NCI-H2196 treated with DMSO at 0.1 percent for 48 hours (cell line): Measurements from ENCODE around the gene MAD1L1.
"Not testable (repeated sequence)": the region's sequence is repeated elsewhere in the genome, so short reads cannot be mapped to it uniquely, and the experiment has no call there.

Experiments used
- DNase-seq: peaks from one replicate; lab custom pipeline; 2025; ENCODE audit not compliant: unreplicated experiment; lab: John Stamatoyannopoulos, UW

The MAD1L1 gene

DNA sequence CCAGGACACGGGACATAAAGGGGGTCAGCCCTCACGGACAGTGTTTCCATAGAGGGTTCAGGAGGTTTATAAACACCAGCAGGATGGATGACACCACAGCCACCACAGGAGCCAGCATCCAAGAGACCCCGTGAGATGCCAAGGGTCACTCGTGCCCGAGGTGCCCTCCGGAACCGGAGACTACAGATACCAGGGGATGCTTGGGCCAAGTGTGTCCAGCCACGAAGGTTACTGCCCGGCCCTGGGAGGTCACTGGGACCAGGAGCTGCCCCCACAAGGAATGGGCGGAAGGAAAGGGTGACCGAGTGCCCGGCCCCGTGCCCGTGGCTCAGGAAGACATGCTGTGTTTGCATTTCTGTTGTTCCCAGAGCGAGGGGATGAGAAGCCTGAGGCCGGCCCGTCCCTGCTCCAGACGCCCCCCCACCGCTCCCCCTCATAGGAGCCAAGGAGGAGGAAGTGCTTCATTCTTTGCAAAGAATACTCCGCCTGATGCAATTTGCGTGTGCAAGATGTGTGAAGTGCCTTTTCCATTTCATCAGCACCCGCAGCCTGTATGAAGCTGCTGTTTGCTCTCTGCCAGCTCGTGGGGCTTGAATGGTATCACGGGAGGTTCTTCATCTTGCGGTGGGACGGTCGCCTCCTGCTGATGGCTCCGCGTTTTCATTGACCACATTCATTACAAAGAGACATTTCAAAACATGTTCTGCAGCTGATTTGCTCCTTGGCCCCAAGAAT lies 386.2 kb downstream of the MAD1L1 start:
- DNase-seq = no peak

DNA sequence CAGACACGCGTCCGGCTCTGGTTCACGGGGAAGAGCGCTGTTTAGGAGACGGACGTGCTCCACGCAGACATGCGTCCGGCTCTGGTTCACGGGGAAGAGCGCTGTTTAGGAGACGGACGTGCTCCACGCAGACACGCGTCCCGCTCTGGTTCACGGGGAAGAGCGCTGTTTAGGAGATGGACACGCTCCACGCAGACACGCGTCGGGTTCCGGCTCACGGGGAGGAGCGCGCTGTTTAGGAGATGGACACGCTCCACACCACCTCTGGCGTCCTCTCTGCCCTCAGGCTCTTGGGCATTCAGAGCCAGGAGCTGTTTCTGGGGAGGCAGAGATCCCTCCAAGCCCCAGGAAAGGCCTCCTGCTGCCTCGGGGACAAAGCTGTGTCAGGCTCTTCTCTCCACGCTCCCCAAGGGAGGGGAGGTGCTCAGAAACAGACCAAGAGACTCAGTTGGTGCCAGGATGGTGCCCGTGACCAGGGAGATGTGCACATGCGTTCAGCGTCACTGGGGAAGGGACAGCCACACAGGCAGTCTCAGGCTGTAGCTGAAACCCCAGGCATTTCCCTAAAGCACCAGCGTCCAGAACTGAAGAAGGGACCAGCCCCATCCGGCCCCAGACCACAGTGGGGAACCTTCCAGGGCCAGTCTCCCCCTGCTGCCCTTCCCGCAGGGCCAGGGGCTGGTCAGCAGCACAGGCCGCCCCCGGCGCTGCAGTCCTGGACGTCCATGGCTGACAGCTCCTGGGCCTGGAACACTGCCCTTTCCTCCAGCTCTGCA lies 387.0 kb downstream of the MAD1L1 start:
- no peak for DNase-seq

DNA sequence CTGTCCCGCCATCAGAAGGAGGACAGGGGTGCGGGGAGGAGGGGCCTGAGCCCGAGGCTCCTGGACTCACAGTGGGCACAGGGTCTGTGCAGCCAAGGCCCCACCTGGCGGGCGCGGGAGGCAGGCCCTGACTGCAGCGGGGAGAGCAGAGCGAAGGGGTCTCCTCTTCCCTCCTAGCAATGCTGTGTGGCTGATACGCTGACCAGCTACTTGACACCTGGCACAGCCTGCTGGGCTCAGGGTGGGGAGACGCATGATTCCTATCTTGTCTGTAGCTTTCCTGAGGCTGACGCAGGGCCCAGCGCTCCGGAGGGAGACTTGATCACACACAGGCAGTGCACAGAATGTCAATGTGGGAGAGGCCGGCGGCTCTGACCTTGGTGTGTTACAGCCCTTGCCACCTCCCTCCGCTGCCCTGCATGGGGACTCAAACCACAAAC lies 387.8 kb downstream of the MAD1L1 start:
- DNase-seq = no peak

DNA sequence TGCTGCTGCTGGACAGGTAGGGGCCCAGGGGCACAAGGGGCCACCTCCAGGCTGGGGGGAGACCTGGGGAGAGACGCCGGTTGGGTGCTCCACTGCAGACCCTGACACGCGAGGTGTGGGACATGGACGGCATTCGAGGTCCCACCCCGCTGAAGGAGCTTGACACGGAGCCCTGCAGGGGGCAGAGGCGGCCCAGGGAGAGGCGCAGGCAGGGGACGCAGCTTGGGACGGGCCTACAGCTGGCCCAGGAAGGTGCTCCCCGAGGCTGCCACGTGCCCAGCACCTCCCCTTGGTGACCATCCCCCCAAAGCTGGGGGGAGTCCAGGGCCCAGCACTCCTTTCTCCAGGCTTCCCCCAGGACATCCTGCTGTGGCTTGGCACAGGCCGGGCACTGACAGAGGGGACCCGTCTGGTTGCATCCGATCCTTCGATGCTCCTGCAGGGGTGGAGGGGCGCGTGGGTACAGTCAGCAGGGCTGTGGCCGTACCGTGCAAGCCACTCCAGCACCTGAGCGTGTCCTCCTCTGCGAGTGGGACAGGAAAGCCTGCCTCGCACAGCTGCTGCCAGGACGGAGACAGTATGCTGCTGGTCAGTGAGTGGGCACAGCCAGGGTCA lies 388.3 kb downstream of the MAD1L1 start:
- no peak for DNase-seq

DNA sequence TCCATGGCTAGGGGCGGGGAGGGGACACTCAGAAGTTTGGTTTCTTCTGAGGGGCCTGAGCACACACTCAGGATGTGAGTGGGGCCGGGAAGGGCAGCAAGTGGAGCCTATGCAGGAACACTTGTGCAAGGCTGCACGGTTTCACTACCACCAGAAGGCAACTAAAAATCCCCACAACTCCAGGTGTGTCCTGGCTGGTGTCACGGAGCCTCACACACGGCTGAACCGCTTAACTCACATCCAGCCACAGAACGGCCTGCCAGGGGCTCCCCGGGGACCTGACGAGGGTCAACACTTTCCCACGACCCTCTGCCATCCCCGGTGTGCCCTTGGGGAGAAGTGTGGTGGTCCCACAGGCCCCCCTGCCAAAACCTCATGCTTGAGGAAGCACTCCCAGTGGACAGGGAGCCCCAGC lies 388.8 kb downstream of the MAD1L1 start:
- no peak for DNase-seq

DNA sequence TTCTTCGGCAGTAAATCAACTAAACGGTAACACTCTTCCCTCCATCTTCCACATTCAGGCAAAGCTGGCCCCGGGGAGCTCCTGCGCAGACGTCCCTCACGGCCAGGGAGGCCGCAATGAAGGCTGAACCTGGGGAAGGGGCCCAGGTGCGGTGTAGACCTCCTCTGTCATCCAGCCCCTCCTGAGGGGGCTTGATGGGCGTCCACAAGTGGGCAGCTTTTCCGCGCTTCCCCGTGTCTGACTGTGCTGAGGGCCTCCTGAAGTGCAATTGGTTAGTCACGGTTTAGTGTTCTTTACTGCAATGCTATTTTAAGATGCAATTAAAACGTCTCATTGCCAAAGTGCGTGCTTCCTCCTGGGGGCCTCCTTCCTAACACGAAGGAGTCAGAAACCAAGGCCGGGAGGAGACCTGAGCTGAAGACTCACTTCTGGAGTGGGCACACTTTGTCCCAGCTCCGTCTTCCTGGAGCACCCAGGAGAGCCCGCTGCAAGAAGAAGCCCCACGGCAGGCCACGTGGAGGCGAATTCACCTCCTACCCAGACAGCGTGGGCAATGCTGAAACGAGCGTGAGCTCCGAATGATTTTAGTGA lies 389.4 kb downstream of the MAD1L1 start:
- DNase-seq = no peak

DNA sequence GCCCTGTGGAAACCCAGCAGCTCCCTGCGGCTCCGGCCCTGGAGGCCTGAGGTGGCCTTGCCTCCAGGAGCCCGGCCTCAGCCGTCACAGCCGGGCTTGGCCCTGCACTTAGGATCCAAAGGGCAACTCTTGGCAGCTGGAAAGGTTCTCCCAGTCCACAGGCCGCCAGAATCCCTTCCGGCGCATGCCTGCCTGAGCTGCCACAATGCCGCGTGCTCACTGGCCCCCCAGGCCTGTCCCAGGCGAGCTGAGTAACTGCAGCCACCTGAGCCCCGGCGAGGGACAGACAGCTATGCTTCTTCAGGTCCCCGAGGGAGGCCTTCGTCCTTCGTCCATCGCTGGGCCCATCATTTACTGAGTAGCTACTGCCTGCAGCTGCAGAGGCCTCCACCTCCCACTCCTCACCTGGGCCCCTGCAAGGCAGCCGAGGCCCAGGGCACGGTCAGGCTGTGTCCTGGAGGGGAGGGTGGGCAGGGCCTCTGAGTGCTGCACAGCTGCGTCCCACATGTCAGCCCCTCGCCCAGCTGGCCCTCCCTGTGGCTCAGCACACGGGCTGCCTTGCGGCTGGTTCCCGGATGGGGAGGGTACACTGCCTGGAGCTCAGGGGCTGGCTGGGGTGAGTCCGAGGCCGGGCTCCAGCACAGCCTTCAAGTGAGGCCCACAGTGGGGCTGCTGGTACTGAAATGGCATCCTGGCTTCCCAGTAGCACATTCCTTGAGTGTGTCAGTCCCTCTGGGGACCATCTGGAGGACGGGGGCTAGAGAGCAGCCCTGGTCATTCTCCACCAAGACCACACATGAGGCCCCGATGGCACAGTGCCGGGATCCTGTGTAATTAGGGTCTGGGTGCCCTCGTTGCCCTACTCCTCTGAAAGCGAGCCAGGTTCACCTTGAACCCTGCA lies 390.2 kb downstream of the MAD1L1 start:
- DNase-seq = no peak

DNA sequence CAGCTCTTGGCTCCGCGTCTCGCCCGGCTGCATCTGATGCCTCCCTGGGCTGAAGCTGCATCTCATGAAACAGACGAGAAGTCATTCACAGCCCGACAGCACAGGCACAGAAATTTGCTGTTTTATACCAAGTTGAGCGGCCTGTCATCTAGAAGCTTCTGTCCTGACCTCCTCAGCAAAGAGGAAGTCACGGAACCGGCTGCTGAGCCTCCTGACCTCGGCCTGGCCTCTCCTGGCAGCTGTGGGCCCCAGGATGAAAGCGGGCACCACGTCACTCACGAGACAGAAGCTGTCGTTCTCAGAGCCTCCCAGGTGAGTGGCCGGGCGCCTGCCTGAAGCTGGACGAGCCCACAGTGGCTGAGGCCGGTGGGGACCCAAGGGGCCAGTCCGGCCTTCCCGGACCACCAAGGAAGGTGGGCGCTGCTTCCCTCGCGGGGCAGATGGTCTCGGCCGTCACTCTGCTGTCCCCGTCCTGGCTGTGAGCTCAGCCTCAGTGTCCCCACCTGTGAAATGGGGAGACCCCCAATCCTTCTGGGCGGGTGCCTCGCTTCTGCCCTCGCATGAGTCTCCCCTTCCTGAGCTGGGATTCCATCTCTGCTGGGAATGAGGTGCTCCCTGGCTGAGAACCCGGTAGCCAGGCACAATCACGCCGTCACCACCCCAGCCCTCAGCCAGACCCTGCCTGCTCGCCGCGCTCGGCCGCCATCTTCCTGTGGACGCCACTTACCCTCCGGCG lies 391.3 kb downstream of the MAD1L1 start:
- not testable (repeated sequence) for DNase-seq

DNA sequence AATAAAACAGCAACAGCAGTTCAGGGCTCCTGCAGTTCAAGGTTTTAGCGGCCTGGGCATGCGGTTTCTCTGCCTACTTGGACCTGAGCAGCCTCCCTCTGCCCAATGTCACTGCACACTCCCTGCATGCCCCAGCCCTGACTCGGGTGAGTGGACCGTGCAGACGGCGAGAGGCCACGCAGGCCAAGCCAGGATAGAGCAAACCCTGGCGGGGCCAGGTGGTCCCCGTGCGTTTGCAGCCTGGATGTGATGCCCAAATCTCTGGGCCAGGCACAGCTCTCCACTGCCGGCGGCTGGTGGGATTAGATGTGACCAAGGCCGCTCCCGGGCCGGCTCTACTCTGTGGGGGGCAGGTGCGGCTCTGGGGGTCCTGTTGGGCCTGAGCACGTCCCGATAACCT lies 392.0 kb downstream of the MAD1L1 start:
- DNase-seq = not testable (repeated sequence)

DNA sequence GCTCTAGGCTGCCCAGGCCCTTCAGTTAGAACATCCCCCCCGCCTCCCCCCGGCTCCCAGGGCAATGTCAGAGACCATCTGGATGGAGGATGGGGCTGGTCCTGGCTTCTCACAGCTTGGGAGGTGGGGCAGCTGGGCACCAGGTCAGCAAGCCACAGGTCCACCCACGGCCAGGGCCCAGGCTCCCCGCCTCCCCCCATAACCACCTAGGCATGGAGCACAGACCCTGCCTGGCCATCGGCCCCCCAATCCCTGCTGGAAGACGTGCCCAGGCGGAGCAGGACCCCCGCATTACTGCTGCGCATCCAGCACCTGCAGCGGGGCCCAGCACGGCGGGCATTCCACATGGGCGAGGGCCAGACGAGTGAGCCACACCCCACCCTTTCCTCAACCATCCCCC lies 393.0 kb downstream of the MAD1L1 start:
- DNase-seq = no peak

DNA sequence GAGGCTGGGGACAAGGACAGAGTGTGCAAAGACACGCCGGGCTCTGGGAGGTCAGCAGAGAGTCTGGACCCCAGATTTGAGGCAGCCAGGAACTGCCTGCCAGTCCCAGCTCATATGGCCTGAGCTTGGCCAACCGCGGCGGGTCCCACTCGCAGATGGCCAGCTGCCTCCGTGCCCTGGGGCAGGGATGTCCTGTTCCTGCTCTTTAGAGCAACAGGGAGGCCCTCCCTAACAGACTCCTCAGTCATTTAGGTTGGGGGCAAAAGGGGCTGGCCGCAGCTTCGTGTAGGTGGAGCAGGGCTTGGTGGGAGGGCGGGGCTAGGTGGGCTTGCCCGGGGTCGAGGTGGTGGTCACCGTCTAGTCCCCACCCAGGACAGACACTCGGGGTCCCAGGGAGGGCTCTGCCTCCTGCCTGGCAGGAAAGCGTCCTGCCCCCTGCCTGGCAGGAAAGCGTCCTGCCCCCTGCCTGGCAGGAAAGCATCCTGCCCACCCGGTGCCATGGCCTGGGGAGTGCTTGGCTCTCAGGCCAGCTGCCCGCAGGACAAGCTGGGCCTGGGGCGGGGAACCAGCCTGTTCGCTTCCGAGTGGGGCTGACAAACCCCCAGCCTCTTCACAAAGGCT lies 393.7 kb downstream of the MAD1L1 start:
- DNase-seq = not testable (repeated sequence)

DNA sequence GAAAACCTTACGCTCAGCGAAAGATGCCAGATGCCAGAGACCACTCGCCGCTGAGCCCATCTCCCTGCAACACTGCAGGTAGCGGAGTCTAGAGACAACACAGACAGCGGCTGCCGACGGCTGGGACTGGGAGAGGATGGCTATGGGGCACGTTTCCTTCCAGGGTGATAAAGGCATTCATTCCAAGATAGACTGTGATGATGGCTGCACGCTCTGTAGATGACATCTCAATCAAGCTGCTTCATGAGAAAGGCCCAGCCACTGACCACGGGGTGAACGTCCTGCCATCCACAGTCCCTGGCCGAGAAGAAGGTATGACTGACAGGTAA lies 394.2 kb downstream of the MAD1L1 start:
- DNase-seq = not testable (repeated sequence)

DNA sequence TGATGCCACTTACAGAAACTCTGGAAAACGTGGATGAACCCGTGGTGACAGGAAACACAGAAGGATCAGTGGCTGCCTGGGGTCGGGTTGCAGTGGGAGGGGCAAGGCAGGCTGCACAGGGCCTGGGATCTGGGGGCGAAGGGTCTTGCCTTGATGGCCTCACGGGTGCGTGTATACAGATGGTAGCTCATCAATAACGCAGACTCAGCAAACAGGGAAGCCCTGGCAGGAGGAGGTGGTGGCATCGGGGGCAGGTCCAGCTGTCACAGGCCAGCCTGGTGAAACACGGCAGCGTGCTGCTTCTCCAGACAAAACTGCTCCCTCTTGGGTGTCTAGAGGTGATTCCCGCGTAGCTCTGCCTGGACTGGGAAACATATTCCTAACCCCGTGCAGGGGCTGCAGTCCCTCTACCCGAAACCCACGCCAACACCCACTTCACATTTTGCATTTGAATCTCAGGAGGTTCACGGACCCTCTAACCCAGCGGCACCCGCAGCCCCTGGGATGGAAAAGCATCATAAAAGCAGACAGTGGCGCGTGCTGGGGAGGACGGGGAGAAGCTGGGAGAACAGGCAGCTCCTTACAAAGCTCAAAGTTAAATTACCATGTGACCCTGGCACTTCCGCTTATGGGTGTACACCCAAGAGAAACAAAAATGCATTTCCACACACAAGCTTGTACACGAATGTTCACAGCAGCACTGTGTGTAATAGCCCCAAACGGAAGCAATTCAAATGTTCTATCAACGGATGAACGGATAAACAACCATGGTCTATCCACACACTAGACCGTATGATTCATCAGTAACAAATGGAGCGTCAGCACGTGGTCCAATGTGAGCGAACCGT lies 394.8 kb downstream of the MAD1L1 start:
- DNase-seq = not testable (repeated sequence)

DNA sequence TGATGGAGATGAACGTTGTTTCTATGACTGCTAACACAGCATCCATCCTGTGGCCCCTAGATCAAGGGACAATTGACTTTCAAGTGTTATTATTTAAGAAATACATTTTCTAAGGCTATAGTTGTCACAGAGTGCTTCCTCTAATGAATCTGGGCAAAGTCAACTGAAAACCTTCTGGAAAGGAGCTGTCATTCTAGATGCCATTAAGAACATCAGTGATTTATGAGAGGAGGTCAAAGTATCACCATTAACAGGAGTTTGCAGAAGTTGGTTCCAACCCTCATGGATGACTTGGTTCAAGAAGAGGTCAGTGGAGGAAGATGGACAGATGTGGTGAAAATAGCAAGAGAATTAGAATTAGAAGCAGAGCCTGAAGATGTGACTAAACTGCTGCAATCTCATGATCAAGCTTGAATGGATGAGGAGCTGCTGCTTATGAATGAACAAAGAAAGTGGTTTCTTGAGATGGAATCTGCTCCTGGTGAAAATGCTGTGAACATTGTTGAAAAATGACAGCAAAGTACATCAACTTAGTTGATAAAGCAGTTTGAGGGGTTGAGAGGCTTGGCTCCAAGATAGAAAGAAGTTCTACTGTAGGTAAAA lies 400.7 kb downstream of the MAD1L1 start:
- DNase-seq = not testable (repeated sequence)

DNA sequence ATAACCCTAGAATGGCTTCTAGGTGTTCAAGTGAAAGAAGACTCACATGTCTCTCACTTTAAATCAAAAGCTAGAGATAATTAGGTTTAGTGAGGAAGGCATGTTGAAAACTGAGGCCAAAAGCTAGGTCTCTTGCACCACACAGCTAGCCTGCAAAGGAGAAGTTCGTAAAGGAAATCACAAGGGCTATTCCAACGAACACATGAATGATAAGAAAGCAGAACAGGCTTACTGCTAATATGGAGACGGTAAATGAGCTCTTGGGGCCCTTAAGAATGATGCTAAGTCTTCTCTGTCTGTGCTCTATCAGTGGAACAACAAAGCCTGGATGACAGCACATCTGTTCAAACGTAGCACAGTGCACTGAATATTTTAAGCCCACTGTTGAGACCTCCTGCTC lies 401.3 kb downstream of the MAD1L1 start:
- not testable (repeated sequence) for DNase-seq

DNA sequence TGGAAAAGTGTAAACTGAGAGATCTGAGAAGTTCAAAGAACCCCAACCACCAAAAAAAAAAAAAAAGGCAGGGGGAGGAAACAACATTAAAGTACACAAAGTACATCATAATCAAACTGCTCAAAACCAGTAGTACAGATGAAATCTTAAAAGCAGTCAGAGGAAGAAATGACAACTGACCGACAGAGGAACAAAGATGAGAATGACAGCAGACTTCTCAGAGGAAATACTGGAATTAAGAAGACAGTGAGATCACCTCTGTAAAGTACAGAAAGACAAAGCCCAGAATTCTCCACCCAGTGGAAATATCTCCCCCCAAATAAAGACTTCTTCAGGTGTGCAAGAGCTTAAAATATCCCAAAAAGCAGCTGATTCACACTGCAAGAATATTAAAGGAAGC lies 403.1 kb downstream of the MAD1L1 start:
- DNase-seq = not testable (repeated sequence)

DNA sequence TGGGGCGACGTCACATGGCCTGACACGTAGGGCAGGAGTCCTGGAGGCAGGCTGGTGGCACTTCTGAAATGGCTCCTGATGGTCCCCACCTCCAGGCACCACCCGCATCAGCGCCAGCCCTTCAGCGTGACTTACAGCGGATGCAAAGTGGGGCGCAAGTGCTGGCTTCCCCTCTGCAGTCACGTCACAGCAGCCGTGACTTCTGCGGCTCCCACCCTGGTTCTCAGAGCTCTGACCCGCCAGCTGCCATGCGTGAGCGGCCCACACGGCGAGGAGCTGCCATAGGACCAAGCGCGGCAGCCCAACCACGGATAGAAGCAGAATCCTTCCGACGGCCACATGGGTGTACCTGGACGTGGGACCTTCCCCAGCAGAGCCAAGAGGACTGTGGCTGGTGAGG lies 403.6 kb downstream of the MAD1L1 start:
- no peak for DNase-seq

DNA sequence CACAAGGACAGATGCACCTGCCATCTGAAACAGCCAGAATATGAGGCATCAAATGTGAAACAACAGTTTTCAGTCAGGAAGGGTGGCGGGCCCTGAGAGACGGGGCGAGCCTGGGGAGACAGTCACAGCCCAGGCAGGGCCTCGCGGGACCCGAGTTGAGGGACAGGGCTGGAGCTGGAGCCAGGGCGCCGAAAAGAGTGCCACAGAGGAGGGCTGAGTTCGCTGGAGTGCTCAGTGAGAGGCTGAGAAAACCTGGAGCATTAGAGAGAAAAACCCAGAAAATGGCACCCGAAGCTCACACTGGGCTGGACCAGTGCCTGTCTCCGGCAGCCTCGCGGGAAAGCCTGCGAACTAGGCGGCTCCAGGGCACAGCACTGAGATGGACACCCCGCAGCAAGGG lies 404.6 kb downstream of the MAD1L1 start:
- DNase-seq = not testable (repeated sequence)
